HG03378 (cell line): ENCODE data around the gene ZFP91.
A peak's percentile ranks its signal among the peaks of the same experiment; 100 is the strongest.

Source experiments
- ATAC-seq: cut with Tn5 transposase; IDR thresholded peaks from one replicate; pipeline ENCODE4 v1.9.1; 2021; ENCODE audit warnings: mild to moderate bottlenecking, moderate library complexity; ENCODE audit not compliant: unreplicated experiment

The ZFP91 gene

DNA sequence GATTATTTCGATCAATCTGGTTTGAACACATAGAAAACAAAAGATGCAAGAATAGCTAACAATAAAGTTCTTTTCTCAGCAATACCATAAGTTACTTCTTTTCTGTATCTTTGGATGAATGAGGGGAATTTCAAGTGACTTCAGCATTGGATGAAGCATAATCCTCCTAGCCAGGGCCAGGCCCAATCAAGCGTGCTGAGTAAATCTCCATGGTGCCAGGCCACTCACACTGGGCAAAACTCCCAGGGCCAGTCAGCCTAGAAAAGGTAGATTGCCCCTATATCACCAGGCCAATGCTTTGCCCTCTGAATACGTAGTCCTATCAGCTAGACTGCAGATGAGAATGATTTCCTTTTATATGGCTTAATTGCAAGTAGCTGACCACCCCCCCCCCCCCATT, 49.6 kb downstream of the ZFP91 start:
- ATAC-seq = no peak

DNA sequence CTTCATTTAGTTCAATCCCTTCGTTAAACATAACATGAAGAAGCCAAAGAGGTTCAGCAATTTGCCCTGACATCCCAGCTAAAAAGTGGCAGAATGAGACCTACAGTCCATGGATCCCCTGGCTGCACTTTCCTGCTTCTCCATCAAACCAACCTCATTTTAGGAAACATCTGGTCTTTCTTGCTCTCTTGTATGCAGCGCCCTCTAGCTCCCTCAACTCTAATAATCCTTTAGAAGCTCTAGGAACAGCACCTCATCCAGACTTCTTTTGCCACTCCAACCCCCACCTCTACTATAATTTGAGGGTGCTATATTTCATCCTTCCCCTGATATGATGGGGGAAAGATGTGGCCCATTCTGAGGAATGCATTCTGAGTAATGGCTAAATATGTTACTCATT, 51.0 kb downstream of the ZFP91 start:
- ATAC-seq = no peak

DNA sequence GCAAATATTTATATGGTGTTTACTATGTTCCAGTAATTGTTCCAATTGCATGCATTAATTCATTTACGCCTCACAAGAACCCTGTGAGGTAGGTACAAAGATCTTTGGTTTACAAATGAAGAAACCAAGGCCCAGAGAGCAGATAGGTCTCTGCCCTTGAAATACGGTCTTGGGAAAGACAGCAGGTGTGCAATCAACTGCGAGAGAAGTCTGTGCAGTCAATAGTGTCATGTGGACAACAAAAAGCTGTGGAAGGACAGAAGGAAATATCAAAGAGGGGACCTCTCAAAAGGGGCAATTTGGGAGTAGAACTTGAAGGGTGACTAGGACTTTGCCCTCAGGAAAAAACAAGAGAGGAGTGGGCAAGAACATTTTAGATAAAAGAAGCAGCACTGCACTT, 52.5 kb downstream of the ZFP91 start:
- ATAC-seq = no peak

DNA sequence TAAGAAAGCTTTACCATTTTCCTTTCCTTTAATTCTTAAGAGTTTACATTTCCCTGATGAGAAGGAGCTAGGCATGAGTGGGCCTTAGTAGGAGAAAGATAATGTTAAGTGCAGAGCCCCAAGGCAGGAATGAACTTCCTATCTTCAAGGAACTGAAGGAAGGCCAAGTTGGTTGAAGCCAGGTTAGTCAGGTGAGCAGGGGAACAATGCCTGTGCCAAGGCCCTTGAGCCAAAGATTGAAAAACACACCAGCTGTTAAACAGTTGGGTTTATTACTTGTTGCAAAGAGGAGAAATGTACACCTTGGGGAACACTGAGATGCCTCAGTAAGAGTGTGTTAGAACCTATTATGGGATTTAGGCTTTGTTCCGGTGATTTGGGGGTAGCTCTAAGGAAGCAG, 53.6 kb downstream of the ZFP91 start:
- ATAC-seq = no peak

DNA sequence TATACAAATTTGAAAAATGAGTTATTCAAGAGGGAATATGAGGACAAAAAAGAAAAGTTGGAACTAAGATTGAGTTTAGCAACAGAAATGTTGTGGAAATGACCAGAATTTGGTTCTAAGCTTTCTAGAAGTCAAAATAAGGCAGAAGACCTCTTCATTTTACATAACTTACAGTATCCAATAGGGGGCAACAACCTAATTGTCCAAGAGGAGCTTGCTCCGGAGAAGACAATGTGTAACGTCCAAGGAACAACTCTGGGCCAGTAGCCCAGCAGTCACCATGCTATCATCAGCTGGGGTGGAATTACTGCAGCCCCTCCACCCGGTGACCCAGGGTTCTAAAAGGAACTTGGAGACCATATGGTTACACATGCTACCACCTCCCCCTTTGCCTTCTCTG, 57.7 kb downstream of the ZFP91 start:
- ATAC-seq = no peak

DNA sequence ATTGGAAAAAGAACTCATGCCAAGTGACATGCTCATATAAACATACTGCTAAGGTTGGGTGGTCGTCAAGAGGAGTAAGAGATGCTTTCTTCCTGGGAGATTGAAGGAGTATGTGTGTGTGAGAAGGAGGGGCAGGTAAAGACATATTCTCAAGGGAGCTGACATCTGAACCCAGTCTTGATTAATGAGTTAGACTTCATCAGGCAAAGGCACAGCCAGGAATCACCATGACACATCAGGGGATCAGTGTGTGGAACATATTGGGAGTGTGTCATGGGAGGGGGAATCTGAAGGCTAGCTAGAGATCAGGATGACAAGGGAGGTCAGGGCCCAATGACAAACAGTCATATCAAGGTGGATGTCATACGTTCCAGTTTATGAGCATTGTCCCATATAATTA, 58.5 kb downstream of the ZFP91 start:
- no peak for ATAC-seq

DNA sequence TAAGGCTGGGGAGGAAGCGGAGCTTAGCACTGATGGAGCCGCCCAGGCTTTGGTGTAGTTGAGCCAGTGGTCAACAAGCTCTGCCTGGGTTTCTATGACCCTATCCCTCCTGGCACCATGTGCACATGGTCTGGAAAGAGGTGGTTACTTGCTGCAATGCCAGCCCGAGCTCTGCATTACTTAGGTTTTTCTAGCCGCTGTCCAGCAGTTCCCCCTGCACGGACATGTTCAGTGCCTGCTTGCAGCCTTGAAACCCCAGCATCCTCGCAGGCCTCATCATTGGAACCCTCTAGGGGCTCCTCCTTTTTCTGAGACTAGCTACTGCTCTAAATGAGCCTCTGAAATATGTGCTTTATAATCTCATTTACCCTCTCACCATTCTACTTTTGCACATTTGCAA, 60.2 kb downstream of the ZFP91 start:
- ATAC-seq = no peak

DNA sequence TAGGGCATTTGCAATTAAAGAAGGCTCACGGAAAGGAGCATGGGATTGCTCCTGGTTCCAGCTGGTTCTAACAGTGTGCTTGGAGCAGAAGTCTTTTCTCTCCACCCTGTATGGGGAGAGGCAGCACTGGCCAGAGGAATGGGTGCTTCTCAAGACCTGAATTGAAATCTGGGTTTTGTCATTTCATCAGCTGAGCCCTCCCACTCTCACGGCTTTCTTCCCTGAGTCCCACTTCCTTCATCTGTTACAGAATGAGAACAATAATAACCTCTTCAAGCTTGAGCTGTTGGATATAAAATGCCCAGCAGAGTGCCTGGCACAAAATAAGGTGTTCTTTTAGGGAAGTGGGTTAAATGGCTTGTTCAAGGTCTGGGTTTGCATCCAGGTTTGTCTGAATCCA, 60.8 kb downstream of the ZFP91 start:
- no peak for ATAC-seq

DNA sequence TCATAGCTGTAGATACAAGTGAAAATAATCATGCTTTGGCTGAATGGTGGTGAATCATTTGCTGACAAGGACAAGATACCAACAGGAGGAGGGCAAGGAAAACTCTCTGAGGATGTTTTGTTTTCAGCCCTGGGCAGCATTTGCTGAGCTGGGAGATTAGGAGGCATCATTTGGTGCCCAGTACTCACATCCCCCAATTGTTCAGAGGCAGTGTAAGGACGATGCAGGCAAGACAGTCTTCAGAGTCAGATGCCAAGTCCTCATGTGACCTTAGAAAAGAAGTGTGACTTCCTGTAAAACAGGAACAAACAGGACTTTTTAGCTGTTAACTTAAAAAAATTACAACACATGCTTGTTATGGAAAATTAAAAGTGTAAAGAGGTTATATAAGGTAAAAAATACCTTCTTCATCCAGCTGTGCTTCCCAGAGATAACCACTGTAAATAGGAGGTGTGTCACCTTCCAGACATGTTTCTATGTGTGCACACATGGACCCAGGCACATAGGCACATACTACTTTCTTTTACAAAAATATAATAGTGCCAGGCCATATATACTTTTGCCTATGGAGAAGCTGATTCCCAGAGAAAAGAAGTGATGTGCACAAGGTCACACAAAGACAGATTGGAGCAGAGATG, 61.6 kb downstream of the ZFP91 start:
- no peak for ATAC-seq

DNA sequence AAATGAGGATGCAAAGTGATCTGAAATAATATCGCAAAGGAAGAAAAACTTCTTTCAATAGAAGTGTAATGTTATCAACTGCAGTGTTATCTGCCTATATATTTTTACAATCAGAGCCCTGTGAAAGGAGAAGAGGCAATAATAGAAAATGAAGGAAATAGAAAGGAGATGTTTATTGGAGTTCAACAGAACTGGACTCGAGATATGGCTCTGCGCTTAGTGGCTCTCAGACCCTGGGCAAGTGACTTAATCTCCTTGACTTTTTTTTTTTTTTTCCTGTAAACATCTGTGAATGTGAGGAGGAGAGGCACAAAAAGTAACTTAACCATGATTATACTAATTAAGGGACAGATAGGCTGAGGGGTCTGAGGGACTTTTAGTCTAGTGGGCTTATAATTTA, 62.5 kb downstream of the ZFP91 start:
- no peak for ATAC-seq

DNA sequence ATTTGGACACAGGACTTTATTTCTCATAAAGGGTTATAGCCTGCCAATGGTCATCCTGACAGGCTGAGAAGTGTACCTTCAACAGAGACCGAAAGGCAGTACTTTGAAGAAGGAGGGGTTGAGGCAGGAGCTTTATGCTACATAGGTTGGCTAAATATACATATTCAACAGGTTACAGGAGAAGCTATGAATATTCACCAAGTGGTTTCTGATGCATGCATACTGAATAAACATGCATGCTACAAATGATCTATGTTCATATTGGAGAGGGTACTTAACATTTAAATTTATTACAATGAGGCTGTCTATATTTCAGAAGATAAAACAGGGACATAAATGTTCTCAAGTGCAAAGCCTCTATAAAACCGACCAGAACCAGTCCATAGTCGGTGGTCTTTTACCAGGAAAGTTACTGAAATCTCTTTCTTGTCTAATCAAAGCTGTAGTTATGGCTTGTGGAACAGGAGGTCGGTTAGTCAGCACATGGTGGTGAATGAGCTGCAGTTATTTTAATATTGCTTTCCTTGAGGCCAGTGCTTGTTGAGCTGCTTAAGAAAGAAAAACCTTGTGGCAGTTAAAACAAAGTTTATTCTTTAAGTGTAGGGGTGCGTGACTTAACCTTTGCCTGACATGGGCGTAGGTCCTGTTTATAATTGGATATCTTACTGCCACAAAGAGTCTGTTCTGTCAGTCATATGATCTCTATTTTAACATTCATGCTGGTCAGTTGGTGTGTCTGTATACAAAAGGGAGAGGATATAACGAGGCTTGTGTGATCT, 63.1 kb downstream of the ZFP91 start:
- no peak for ATAC-seq

DNA sequence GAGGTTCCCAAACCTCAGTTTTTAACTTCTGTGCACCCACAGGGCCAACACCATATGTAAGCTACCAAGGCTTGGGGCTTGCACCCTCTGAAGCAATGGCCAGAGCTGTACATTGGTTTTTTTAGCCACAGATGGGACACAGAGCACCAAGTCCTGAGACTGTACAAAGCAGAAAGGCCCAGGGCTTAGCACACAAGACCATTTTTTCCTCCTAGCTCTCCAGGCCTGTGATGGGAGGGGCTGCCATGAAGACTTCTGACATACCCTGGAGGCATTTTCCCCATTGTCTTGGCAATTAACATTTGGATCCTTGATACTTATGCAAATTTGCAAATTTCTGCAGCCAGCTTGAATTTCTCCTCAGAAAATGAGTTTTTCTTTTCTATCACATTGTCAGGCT, 67.0 kb downstream of the ZFP91 start:
- no peak for ATAC-seq

DNA sequence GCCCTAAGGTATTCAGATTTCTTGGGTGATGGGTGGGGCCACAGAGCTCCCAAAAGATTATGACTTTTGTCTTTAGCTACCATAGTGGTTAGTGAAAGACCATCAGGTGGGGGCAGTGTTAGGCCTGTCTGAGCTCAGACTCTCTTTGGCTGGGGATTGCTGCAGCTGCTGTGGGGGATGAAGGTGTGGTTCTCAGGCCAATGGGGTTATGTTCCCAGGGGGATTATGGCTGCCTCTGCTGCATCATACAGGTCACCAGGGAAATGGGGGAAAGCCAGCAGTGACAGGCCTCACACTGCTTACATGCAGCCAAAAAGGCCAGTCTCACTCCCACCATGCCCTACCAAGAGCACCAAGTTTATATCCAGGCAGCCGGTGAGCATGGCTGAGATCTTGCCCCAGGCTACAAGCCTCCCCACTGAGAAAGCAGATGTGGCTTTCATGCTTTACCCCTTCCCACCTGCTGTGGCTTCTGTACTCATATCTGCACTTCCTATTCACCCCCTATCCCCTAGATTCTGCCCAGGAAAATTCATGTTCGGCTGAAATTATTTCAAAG, 68.4 kb downstream of the ZFP91 start:
- peak; percentile 92 for ATAC-seq

DNA sequence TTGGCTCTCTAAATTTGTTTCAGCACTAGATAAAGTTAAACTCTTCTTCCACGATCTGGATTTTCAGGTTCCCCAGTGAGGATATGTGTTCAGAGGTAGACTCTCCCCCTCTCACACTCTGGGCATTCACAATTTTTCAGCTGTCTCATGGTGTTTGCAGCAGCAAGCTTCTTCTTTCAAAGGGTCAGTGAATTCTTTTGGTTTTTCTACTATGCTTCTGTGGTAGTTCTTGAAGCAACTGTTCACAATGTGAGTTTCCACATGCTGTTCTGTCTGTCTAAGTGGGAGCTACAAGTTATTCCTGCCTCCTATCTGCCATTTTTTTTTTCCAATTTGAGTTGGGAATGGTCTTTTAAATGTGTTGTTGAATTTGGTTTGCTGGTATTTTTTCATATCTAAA, 69.0 kb downstream of the ZFP91 start:
- ATAC-seq = no peak

DNA sequence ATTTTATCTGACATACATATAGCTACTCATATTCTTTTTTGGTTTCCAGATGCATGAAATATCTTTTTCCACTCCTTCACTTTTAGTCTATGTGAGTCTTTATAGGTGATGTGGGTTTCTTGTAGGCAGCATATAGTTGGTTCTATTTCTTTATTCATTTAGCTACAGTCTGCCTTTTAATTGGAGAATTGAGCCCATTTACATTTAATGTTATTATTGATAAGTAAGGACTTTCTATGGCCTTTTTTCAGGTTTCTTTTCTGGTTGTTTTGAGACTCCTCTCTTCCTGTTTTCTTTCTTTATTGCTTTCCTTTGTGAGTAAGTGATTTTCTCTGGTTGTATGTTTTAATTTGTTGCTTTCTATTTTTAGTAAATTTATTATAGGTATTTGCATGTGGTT, 70.8 kb downstream of the ZFP91 start:
- no peak for ATAC-seq

DNA sequence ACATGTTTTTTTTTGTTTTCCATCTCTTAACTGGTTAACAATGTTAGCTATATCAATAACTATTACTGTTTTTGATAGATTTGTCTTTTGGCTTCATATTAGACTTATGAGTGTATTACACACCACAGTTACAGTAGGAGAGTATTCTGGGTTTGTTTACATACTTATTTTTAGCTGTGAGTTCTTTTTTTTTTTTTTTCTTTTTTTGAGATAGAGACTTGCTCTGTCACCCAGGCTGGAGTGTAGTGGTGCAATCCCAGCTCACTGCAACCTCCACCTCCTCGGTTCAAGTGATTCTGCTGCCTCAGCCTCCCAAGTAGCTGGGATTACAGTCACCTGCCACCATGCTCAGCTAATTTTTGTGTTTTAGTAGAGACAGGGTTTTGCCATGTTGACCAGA, 71.6 kb downstream of the ZFP91 start:
- ATAC-seq = no peak

DNA sequence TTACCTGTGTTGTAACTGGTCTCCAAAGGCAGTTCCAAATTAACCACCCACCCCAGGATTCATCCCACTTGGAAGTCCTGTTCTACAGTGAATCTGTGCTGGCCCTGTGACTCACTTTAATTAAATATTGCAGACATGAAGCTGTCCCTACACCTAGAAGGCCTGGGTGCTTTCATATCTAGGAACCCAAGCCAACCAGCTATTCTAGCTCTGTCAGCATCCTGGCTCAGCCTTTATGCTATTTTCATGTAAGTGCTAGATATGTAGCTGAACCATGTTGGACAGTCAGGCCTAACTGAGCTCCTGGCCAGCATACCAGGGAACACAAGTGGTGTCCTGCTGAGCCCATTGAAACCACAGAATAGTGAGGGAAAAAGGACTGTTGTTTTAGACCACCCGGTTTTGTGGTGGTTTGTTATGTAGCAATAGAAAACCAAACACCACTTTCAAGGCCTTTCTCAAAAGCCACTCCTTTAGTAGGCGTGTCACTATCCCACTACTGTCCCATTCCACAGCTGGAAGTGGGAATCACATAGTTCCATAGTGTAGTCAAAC, 73.9 kb downstream of the ZFP91 start:
- ATAC-seq = no peak

DNA sequence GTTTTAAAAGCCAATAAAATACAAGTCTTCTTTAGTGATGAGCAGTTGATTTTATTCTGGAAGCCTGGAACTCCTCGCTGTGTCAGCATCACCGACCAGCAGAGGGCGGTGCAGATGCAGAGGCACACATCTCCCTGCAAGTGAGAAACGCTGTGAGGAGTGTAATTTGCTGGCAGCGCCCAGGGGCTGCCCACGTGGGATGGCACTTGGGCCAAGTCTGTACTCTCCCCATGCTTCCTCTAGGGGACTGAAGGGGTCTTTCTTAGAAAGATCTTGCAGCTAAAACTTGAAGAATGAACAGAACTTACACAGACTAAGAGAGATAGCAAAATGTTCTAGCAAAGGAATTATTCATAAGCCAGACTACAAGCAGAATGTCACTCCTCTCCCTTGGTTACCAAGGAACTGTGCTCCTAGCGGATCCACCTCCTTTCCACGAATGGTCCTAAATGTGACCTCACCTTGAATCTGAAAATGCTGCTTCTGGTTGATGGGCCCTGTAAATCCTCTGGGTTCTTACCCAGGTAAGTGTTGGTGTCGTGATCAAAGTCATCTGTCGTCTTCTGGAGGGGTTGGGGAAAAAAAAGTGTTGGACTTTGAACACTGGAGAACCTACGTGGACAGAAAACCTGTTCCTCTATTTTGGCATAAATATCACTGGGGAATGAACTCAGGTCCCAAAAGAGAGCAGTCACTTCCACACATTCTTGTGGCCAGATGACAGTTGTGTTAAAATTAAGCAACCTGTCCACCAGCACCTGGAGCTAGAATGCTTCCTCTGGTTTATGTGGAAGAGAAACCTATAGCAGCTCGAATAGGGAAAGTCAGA, 75.4 kb downstream of the ZFP91 start:
- peak; percentile 93 for ATAC-seq

DNA sequence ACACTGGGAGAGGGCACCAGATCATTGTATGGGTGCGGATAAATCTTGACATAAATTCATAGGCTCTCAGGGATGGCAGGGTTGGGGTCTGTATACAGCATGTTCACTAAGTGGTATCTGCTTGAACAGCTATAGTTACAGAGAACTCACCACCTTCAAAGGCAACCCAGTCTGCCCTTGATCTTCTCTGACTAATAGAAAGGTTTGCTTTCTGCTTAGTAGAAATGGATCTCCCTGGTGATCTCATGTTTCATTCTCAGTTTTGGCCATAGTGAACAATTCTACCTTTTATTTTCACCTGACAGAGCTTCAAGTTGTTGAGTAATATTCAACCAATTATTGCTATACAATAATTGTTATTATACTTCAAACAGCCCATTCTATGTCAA, 76.0 kb downstream of the ZFP91 start:
- ATAC-seq = no peak

DNA sequence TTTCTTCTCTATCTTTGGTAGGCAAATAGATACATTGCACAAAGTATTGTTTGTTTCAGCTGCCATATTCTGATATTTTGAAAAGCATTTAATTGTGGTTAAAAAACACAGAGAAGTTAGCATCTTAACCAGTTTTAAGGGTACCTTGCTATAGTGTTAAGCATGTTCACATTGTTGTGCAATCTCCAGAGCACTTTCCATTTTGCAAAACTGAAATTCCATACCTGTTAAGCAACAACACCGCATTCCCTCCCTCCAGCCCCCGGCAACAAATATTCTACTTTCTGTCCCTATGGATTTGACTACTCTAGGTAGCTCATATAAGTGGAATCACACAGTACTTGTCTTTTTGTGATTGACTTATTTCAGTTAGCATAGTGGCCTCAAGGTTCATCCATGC, 77.5 kb downstream of the ZFP91 start:
- ATAC-seq = no peak

DNA sequence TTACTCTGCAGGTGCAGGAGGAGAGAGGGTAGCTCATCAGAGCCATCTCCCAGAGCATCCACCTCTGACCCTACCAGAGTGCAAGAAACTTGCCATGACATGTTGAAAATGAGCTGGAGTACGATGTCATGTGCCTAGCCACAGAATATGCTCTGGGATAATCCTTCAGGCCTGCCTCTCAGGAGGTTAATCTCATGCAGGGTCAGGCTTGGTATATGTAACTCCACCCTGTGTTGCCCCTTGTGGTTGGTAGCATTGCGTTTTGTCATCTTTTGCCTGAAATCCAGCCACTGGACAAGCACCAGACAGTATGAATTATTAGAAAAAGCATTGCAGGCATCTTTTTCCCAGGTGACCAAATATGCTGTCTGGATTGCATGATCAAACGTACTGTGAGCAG, 79.8 kb downstream of the ZFP91 start:
- ATAC-seq = no peak
